Activated CD4-positive, alpha-beta T cell treated with anti-CD3 and anti-CD28 coated beads, Interleukin-2, amount 50 U/mL, for 1 hour (primary cell): ENCODE results near the gene APCDD1.
"Not testable (repeated sequence)": the region's sequence is repeated elsewhere in the genome, so short reads cannot be mapped to it uniquely, and the experiment has no call there.

Experiments
- DNase-seq: peaks from one replicate; pipeline ENCODE4 v3.0.0-alpha.2; 2020

APCDD1 gene

DNA sequence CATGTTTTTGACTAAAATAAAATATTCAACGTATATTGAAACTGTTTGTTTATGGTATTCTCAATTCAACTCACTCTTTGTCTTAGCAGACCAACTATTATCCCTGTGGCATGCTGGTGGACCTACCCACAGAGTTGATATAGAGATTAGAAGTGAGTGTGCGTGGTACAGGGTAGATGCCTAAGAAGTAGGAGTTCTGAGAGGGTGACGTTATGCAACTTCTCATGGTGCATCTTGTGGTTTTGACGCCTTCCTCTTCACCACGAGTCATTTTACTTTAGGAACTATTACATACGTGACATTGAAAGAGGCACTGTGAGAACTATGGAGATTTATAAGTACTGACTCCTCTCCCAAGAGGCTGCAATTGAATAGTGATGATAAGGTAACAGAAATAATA, 44.8 kb downstream of the APCDD1 start:
- no peak for DNase-seq

DNA sequence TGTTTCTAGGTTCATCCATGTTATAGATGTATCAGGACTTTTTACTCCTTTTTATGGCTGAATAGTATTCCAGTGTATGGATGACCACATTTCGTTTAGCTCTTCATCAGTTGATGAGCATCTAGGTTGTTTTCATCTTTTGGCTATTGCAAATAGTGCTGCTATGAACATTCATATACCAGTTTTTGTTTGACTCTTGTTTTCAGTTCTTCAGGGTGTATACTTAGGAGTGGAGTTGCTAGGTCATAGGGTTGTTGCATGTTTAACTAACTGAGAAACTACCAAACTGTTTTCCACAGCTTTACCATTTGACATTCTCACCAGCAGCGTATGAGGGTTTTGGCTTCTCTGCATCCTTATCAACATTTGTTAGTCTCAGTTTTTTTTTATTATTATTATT, 45.6 kb downstream of the APCDD1 start:
- no peak for DNase-seq

DNA sequence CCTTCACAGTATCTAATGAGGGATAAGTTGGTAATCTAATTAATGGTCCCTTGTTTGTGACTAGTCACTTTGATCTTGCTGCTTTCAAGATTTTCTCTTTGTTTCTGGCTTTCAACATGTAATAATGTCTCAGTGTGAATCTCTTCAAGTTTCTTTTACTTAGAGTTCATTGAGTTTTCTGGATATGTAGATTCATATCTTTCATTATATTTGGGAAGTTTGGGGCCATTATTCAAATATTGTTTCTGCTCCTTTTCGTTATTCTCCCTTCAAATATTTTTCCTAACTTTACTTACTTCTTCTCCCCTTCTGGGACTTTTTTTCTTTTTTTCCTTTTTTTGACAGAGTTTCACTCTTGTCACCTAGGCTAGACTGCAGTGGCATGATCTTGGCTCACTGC, 50.3 kb downstream of the APCDD1 start:
- DNase-seq: no peak

DNA sequence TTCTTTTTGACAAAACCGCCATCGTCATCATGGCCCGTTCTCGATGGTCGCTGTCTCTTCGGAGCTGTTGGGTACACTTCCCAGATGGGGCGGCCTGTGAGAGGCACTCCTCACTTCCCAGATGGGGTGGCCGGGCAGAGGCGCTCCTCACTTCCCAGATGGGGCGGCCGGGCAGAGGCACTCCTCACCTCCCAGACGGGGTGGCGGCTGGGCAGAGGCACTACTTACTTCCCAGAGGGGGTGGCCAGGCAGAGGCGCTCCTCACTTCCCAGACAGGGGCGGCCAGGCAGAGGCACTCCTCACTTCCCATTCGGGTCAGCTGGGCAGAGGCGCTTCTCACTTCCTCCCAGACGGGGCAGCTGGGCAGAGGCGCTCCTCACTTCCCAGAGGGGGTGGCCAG, 51.5 kb downstream of the APCDD1 start:
- DNase-seq: not testable (repeated sequence)

DNA sequence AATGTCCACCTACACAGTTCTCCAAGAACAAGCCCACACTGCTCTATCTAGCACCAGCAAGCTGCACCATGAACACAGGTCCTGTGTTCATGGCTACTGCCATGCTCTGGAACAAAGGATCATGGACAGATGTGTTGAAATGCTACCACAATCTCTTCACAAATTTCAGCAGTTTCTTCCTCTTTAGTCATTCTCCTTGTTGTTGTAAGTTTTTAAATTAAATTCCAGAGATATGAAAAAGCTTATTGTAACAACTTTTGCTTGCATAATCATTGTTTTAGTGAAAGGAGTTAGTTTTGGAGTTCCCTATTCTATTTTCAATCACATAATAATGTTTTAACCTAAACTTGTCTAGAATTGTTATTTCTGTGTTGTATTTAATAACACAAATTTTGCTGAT, 54.2 kb downstream of the APCDD1 start:
- DNase-seq: no peak

DNA sequence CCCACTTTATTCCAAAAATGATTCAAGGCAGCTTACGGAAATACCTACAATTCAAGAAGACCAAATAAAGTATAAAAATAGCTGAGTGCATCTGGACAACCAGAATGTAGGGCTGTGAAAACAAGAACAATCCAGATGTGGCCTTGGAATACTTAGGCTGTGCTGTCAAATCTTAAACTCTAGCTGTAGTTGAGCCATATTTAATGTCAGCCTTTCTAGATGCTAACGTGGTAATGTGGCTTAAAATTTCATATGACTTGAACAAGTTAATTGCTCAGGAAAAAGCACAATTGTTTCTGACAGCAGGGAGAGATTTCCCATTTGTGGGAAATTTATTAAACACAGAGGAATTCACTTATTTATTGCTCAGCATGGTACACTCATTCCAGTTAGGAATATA, 56.8 kb downstream of the APCDD1 start:
- no peak for DNase-seq

DNA sequence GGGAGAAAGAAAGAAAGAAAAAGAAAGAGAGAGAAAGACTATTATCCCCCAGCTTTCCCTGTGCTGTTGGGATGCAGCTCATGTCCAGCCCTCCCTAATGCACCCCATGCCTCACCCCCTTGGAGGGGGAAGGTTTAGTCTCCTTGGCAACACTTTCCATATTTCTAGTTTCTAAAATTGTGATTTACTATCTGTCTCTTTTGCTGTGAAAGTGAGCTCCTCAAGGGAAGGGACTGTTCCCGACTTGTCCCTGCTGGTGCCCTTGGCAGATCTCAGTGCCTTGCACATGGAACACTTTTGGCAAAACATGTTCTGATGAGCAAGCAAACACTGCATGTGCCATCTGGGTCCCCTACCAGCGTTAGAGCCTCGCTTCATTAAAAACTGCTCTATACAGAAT, 59.6 kb downstream of the APCDD1 start:
- DNase-seq: no peak

DNA sequence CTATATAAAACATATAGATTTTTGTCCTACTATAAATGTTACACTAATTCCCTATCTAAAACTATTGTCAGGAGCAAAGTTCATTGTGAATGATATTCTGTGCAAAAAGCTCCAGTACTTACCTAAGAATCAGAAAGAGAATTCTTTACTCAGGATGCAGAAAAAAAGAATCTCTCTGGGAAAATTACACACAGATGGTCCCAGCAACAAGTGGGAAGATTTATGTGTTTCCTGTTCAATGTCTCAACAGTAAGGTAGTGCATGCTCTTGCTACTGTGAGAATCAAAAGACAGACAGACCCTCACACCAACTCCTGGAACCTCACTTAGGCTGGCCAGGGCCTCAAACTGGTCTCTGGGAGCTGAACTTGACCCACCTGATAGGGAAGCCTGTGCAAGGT, 60.2 kb downstream of the APCDD1 start:
- no peak for DNase-seq

DNA sequence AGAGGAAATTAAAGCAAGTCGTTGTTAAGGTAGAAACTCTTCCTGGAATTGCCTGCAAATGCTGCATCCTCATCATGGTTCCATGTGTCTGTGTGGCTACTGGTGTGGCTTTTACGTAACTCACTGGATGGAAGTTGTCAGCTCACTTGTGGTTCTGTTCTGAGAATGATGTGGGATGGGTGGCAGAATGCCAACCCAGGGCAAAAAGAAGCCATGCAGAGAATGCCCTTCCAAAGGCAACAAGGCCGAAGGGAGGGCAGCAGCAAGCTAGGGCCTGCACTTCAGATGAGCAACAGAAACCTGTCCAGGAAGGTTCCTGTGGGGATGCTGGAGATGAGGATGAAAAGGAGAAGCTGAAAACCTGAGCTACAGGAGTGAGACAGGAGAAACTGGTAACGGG, 61.0 kb downstream of the APCDD1 start:
- no peak for DNase-seq

DNA sequence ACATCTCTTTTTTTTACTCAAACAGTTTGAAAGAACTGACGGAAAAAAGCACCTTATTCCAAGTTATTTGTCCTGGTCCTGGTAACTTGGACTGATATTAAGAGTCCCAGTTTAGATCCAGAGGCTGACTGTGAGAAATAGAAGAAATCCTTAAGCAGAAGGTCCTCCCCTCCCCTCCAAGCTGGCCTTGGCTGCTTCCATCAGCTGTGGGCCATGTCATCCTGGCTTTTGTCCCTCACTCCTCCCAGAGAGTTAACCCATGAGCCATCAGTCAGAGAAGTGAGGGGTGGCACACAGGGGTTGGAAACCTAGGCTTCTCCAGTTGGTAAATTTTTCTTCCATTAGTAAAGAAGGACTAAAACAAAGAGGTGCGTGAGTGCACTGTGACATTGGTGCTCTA, 61.6 kb downstream of the APCDD1 start:
- DNase-seq: no peak

DNA sequence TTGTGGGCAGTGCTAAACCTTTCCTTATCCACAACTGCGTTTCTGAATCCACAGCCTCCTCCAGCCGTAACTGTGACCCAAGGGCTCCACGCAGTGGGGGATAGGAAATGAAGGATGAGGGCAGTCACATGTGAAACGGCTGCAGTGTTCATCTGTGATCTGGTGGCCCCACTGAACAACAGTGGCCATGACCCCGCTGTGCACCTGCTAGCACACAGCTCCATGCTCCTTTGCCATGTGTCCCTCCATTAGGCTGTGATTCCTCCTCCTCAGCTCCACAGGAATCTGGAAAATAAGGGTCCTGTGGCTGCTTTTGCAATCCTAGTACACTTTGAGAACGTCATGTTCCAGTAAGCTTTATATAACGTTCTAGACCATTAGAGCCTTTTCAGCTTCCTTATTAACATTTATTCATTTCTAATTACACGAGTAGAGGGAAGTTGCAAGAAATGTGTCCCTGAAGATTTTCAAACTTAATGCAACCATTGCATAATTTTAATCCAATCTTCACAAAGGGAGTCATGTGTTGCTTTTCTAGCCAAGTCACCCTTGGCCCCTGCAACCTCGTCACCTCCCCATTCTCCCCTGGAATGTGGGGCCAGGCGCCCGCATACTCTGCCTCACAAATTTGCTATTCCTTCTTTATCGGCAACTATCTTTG, 64.3 kb downstream of the APCDD1 start:
- DNase-seq: no peak

DNA sequence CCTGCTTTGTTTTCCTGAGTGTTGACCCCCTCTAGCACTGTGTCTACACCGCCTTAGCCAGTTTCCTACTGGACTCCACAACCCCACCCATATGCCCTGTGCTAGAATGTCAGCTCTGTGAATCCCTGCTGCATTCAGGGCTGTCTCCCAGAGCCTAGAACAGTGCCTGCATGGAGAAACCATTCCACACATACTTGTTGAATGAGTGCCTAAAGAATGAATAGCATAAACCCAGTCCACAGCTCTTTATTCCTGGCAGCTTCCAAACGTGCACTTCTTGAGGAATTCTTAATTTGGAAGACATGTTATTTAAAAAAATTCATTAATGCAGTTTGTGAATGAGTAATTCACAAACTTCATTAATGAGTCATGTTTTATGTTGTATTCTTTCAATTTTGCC, 64.9 kb downstream of the APCDD1 start:
- DNase-seq: no peak

DNA sequence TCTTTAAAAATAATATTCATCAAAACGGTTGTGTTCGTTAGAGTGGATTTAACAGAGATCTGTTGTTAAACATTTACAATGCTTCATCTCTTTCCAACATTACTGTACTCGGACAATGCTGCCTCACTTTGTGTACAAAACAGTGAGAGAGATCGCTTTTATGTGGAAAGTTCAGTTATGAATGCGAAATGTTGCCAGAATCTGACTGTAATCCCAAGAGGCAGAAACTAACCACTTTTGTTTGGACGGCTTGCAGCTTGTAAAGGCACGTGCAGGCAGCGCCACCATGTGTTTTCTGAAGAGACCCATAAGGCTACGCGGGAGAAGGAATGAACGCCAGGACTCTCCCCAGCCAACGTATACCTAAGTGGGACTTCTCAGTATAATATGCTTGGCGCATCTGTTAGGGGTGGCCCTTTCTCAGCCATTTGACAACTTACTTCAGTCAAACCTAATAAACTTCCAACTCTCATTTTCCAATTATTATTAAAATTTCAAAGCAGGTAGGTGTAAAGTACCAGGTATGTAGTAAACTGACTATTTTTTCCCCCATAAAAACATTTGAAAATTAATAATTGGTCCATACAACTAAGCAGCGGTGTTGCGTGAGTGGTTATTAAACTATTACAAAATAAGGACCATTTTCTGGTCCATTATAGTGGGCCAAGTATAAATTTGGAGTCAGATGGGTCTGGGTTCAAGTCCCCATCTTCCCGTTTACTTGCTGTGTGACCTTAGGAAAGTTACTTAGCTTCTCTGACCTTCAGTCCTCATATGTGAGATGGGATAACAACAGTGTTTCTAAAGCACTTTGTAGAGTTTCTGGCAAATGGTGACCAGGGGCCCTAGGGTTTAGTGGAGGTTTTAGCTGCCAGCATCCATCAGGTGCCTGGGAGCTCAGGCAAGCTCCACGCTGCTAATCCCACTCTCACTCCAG, 65.8 kb downstream of the APCDD1 start:
- peak; percentile 48 for DNase-seq

DNA sequence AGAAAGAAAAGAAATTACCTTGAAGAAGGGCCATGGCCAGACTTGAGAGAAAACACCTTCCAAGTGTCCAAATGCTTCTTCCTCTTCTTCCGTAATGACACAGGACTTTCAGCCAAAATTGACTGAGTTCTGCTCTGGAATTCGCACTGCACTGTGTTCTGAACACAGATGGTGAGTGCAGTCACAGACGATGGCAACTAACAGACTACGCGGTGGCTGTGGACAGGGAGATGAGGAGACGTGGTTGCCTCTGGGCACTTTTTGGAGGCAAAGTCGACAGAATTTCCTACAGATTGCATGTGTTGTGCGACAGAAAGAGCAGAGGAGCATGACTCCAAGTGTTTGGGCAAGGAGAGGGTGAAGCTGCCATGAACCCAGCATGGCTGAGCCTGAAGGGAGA, 67.1 kb downstream of the APCDD1 start:
- DNase-seq: no peak

DNA sequence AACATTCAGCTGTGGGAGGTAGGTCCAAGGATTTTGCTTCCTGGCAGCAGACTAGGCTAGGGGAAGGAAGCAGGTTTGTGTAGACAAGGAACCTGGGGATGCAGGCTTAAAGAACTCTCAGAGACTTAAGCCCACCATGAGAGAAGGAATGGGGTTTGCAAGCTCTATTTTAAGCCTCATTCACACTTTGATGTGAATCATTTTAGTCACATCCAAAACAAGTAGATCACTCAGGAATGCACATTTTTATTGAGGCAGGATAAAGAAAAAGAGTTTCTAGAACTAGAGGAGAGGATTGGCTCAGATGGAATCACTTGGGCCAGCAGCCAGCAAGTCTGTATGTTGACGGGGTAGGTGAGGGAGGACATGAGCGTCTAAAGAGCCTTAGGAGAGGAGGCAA, 68.1 kb downstream of the APCDD1 start:
- DNase-seq: no peak

DNA sequence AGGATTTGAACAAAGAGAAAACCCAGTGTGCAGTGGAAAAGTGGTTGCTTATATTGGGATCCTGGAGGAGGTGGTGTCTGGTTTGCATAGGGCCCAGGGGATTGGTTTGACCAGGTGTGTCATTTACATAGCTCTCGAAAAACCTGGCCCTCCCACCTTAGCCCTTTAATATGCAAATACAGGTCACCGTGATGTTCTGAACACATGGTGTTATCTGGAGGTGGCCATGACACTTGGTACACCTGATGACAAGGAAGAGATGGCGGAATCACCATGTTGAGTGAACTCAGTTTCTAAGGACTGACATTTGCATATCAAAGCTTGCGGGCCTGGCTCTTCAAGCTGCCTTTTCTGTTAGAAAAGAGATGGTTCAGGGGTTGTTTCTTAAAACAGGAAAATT, 69.1 kb downstream of the APCDD1 start:
- DNase-seq: no peak

DNA sequence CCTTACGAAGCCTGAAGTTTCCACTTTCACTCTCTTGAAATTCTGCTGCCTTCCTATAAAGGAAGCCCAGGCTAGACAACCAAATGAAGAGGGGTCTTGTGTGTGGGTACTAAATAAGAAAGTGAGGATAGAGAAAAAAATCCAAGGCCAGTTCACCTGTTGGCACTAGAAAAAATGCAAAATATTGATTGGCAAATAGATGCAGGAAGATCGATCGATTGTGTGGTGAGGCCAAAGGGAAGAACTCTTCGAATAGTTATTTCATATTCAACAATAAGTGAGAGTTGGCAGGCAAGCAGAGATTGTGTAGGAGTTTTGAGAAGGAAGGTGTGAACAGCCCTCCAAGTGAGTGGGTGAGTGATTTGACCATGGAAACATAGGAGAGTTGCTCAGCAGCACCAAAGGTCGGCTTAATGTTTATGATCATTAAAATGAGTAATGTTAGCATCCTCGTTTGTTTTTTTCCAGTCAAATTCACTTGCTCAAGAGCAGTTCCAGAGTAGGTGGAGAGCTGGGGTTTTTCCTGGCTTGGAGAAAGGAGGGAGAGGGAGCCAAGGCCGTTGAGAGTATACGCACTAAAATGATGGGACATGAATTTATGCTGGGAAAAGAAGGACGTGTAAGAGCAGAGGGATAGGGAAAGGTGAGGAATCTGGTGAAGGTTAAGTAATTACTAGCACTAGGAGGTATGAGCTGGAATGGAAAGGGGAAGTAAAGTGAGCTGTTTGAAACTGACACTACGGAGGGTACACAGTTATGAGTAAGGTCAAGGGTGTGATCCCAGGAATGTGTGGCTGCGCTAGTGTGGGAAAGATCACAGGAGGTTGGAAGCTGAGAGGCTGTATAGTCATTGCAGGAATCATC, 70.3 kb downstream of the APCDD1 start:
- no peak for DNase-seq

DNA sequence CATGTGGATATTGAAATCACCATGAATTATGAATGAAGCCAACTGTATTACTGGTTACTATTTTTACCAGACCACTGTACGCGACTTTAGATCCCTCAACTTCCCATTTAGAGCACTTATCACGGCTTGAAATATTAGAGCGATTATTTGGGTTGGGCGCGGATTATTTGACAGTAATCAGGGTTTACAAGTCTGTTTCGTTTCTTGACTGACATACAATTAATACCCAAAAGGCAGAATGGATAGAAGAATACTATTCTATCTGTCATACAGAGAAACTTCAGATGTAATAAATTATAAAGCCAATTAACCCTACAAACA, 70.9 kb downstream of the APCDD1 start:
- no peak for DNase-seq

DNA sequence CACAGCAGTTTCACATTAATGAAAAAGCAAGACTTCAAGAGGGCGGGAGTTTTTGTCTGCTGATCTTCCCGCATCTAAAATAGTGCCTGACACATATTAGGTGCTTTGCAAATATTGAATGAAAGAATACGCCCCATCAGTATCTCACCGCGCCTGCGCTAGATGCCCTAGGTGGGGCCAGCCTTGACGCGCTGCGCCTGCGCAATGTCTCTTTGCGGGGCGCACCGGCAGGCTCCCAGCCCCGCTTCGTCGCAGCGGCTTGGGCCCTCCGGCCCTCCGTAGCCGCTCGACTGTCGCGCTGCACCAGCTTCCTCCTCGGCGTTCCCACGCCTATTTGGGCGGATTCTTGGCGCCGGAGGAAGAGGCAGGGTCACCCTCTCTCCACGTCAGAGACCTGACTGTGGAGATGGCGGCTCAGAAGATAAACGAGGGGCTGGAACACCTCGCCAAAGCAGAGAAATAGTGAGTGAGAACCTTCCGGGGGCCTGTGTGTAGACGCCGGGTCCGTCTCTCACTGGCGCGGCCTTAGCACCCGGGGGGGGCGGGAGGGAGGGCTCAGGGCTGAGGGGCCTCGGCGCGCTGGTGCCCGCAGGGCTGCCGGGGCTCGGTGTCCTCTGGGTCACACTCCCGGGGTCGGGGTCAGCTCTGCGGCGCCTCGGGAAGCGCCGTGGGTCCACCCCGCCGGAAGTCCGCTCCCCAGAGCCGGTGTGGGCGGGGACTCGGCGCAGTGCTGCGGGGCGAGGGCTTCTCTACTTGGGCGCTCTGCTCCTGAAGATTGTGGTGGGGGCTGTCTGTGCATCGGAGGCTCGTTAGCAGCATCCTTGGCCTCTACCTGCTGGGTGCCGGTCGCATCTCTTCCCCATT, 71.5 kb downstream of the APCDD1 start, which contains the start of gene NAPG:
NAPG (plus strand) TSS at position 331 of the 864 bp plus-strand sequence; CDS start at position 407, 76 bp downstream.
- DNase-seq: peak; percentile 87

DNA sequence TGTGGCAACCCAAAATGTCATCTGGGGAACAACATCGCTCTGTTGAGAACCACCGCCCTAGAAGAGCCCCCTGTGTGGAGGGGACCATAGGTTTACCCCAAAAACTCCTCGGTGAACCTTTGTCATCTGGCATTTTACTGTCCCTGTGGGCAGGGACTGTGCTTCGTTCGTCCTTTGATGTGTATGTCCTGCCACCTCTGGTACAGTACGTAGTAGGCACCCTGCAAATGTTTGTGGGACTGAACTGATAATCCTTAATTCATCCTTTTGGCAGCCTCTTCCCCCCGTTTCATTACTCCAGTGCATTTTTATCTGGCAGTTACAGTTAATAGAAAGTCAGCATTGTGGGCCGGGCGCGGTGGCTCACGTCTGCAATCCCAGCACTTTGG, 72.1 kb downstream of the APCDD1 start:
- DNase-seq: no peak

DNA sequence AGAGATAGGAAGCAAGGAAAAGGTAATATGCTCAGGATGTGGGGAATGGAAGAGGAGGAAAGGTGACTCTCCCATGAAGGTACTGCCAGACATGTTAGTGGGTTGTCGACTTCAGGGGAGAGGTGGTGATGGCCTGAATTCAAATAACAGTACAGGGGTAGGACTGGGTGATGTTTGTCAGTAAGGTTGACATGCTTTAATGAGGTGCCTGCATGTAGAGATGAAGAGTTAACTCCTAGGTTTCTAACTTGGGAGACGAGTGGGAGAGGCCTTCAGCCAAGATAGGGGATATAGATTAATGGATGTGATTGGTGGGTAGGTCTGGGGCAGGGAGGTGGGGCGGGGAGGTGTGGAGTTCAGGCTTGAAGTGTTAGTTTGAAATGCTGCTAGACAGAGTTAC, 74.0 kb downstream of the APCDD1 start:
- DNase-seq: no peak

DNA sequence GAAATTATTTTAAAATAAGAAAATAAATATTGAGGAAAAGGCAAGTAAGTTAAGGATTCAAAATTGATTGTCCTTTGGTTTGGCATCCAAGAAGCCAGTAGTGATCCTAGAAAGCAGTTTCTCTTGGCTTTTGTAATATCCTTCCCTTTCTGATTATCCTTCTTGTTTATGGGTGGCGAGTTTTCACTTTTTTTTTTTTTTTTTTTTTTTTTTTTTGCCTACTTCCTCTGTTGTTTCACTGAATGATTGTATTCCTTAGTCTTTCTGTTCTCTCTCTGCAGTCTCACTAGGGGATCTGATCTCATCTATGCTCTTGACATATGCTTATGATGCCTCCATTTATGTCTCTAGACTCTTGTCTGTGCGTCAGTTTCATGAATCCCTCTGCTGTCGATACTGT, 75.6 kb downstream of the APCDD1 start:
- DNase-seq: no peak

DNA sequence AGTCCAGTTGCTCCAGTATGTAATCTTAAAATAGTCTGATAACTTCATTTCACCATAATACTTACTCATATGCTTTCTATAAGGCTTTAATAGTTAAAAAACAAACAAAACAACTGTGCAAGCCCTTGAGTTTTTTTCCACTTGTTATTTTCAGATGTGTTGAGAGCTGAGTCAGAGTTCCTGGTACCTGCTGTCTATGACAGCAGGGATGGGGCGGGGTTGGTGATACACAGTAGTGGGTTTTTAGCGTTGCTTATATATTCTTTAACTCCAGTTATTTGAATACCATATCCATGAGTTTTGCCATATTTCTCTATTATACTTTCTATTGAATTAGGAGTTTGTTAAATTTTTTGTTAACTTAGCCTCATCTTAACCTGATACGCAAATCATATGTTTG, 76.4 kb downstream of the APCDD1 start:
- DNase-seq: no peak
